ENCODE results near the gene SP1.

GRCh38 chr12:53454707-53455106, 74.7 kb downstream of the SP1 start:
- TF ChIP-seq, protein P1, sequence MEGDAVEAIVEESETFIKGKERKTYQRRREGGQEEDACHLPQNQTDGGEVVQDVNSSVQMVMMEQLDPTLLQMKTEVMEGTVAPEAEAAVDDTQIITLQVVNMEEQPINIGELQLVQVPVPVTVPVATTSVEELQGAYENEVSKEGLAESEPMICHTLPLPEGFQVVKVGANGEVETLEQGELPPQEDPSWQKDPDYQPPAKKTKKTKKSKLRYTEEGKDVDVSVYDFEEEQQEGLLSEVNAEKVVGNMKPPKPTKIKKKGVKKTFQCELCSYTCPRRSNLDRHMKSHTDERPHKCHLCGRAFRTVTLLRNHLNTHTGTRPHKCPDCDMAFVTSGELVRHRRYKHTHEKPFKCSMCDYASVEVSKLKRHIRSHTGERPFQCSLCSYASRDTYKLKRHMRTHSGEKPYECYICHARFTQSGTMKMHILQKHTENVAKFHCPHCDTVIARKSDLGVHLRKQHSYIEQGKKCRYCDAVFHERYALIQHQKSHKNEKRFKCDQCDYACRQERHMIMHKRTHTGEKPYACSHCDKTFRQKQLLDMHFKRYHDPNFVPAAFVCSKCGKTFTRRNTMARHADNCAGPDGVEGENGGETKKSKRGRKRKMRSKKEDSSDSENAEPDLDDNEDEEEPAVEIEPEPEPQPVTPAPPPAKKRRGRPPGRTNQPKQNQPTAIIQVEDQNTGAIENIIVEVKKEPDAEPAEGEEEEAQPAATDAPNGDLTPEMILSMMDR (IDR thresholded peaks at IDR 0.05; ENCODE audit: low read depth, low read length): no peak
- TF ChIP-seq POLR2A (IDR thresholded peaks at IDR 0.05; ENCODE audit: extremely low read depth, insufficient read length): no peak
- no peak for TF ChIP-seq MAX (IDR thresholded peaks at IDR 0.05; ENCODE audit: low read depth, low read length)
